PFSK-1 (cell line): ENCODE data around the gene MYO7B.

Source experiments
- FOXP2 ChIP-seq: optimal IDR thresholded peaks from 2 replicates; pipeline ENCODE3; 2011; ENCODE audit warnings: borderline replicate concordance, control low read depth, inconsistent platforms; ENCODE audit not compliant: insufficient read depth; ENCODE audit errors: extremely low read length, extremely low read depth
- TF ChIP-seq, protein P1 (sequence below), 2 experiments: IDR thresholded peaks; 2 replicates each; pipeline versions ENCODE4 v1.6.1 to v1.8.0; 2011 to 2012; ENCODE audit warnings: low read depth in 2 of 2, low read length in 2 of 2, control low read depth in 1 of 2, inconsistent platforms in 1 of 2, mild to moderate bottlenecking in 1 of 2, moderate library complexity in 1 of 2; ENCODE audit not compliant: insufficient read depth in 1 of 2

GRCh38 chr2:127609818-127610217 is 74.3 kb downstream of the MYO7B start:
- TF ChIP-seq FOXP2, result no peak
- TF ChIP-seq, protein P1, sequence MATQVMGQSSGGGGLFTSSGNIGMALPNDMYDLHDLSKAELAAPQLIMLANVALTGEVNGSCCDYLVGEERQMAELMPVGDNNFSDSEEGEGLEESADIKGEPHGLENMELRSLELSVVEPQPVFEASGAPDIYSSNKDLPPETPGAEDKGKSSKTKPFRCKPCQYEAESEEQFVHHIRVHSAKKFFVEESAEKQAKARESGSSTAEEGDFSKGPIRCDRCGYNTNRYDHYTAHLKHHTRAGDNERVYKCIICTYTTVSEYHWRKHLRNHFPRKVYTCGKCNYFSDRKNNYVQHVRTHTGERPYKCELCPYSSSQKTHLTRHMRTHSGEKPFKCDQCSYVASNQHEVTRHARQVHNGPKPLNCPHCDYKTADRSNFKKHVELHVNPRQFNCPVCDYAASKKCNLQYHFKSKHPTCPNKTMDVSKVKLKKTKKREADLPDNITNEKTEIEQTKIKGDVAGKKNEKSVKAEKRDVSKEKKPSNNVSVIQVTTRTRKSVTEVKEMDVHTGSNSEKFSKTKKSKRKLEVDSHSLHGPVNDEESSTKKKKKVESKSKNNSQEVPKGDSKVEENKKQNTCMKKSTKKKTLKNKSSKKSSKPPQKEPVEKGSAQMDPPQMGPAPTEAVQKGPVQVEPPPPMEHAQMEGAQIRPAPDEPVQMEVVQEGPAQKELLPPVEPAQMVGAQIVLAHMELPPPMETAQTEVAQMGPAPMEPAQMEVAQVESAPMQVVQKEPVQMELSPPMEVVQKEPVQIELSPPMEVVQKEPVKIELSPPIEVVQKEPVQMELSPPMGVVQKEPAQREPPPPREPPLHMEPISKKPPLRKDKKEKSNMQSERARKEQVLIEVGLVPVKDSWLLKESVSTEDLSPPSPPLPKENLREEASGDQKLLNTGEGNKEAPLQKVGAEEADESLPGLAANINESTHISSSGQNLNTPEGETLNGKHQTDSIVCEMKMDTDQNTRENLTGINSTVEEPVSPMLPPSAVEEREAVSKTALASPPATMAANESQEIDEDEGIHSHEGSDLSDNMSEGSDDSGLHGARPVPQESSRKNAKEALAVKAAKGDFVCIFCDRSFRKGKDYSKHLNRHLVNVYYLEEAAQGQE (IDR thresholded peaks at IDR 0.05; ENCODE audit: insufficient read depth in 1 of 2, low read depth in 2 of 2, low read length in 2 of 2), result no peak
